ENCODE data around the gene NFIA. TPM values are rescaled to one million over a fixed set of nuclear protein-coding genes. Genes with fewer than 3 reads are reported as not detected.

Gene NFIA
- total RNA-seq, 1 experiment from 2014 or later = 0.35 TPM

DNA sequence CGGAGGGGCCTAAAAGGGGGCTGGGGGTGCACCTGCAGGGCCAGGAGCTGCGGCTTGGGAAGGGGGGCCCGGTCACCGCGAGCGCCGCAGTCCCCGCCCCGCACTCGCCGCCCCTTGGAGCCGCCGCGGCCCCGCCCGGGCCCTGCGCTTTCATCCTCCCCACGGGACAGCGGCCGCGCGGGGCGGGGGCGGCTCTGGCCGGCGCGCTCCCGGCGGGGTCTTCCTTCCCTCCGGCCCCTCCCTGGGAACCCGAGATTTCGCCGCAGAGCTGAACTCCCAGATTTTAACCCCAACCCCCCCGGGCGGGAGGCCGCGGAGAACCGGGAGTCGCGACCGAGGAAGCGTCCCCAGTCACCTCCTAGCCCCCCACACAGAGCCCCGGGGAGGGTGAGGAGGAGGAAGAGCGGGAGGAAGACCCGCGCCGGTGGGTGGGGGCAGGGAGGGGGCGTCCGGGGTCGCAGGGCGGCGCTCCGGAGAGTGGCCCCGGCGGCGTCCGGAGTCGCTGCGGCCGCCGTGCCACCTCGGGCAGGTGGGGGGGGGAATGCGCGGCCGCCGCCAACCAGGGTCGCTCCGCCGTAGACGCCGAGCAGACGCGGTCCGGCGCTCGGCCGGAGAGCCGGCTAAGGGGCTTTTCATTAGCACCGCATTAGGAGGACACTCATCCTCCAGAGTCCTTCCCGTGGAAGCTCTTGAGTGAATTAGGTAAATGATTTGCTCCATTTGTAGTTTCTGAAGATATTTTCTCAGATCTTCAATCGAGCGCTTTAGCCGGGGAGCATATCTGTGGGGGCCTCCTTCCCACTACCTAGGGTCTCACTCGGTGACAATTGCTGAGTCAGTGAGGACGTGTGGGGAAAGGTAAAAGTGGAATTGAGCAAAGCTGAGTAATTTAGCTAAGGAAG, 31.6 kb upstream of the NFIA start:
- Histone ChIP-seq H3K4ac (ENCODE audit: low read depth, low read length) (no peak overlapping the region), H3K27ac (ENCODE audit: insufficient read length, low read depth, low read length) (no peak overlapping the region), H4K91ac (ENCODE audit: insufficient read length, low read depth, low read length) (no peak overlapping the region), H2AFZ (ENCODE audit: low read length) (no peak overlapping the region), H2BK15ac (ENCODE audit: low read depth, low read length) (no peak overlapping the region), H3K4me2 (ENCODE audit: insufficient read depth, insufficient read length, low read length) (peak overlapping the region; percentile 86), H2AK5ac (ENCODE audit: insufficient read length, low read length) (no peak overlapping the region), H2BK120ac (ENCODE audit: low read depth, low read length, poor library complexity, severe bottlenecking) (no peak overlapping the region), H3K14ac (ENCODE audit: insufficient read depth, low read length) (no peak overlapping the region), H3T11ph (ENCODE audit: low read length) (no peak overlapping the region), H3K9me3 (ENCODE audit: control insufficient read depth, low read depth, low read length) (no peaks in the 10 kb centered on the region), H4K20me1 (ENCODE audit: control insufficient read depth, insufficient read depth, insufficient read length) (no peaks in the 10 kb centered on the region), H3K79me2 (ENCODE audit: insufficient read depth, low read length) (no peaks in the 10 kb centered on the region), H3K23me2 (ENCODE audit: insufficient read length, low read depth, low read length, poor library complexity, severe bottlenecking) (peaks cover 13% of the 10 kb centered on the region), H2BK5ac (ENCODE audit: insufficient read length, low read length) (no peak overlapping the region), H4K5ac (ENCODE audit: insufficient read length, low read depth, low read length) (no peak overlapping the region), H3K79me1 (ENCODE audit: insufficient read depth, low read depth, low read length, poor library complexity, severe bottlenecking) (no peaks in the 10 kb centered on the region), H4K8ac (replicated peaks; ENCODE audit: insufficient read length, low read depth, low read length) (no peak overlapping the region), H3K4me1 (ENCODE audit: insufficient read depth, low read length) (peaks cover 6% of the 10 kb centered on the region; the same call in 1 of the 2 replicates), H3K23ac (ENCODE audit: insufficient read length, low read depth, low read length) (no peak overlapping the region), H2BK20ac (ENCODE audit: low read depth, low read length, poor library complexity, severe bottlenecking) (no peak overlapping the region), H3K18ac (ENCODE audit: insufficient read length, low read depth, low read length) (no peak overlapping the region), H2BK12ac (ENCODE audit: insufficient read length, low read depth, low read length) (no peak overlapping the region), H3K56ac (ENCODE audit: insufficient read length, low read depth, low read length) (no peak overlapping the region), H3K9ac (ENCODE audit: extremely low read depth, insufficient read length, low read length) (no peak overlapping the region), H3K27me3 (ENCODE audit: insufficient read depth, low read length) (peaks cover 46% of the 10 kb centered on the region)
- peak; percentile 45 for DNase-seq
- H3K27ac Mint-ChIP-seq = no peak overlapping the region
- peaks cover 30 to 38% of the 10 kb centered on the region in 2 experiments for H3K4me1 Mint-ChIP-seq
- WGBS (ENCODE audit: extremely low coverage, insufficient read length, low lambda C conversion rate) = no CpG with 5 or more reads among the region's 85 CpGs
- peaks cover 63% of the 10 kb centered on the region for H3K27me3 Mint-ChIP-seq (ENCODE audit: low read depth)
- H3K36me3 Mint-ChIP-seq (ENCODE audit: insufficient read depth in 1 of 3, low read depth in 3 of 3) = no peaks in the 10 kb centered on the region; a peak in 1 of 7 replicates
- H3K4me3 Mint-ChIP-seq = peak overlapping the region; percentile 68 to 87
- TF ChIP-seq, protein P1, sequence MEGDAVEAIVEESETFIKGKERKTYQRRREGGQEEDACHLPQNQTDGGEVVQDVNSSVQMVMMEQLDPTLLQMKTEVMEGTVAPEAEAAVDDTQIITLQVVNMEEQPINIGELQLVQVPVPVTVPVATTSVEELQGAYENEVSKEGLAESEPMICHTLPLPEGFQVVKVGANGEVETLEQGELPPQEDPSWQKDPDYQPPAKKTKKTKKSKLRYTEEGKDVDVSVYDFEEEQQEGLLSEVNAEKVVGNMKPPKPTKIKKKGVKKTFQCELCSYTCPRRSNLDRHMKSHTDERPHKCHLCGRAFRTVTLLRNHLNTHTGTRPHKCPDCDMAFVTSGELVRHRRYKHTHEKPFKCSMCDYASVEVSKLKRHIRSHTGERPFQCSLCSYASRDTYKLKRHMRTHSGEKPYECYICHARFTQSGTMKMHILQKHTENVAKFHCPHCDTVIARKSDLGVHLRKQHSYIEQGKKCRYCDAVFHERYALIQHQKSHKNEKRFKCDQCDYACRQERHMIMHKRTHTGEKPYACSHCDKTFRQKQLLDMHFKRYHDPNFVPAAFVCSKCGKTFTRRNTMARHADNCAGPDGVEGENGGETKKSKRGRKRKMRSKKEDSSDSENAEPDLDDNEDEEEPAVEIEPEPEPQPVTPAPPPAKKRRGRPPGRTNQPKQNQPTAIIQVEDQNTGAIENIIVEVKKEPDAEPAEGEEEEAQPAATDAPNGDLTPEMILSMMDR (conservative IDR thresholded peaks at IDR 0.05) = no peak
- H3K9me3 Mint-ChIP-seq = peaks cover 0 to 4% of the 10 kb centered on the region in 2 experiments; a peak in 2 of 5 replicates

All from H9 (cell line).